ENCODE data around the gene NSUN5. TPM values are rescaled to one million over a fixed set of nuclear protein-coding genes. Genes with fewer than 3 reads are reported as not detected.
A peak's percentile ranks its signal among the peaks of the same experiment; 100 is the strongest.

The NSUN5 gene
- total and polyA plus RNA-seq, 4 experiments from 2014 or later, result 39.9 to 62.5 (median 51.1) TPM

GRCh38 chr7:73350306-73351068, 41.9 kb upstream of the NSUN5 start:
- H3K36me3 Mint-ChIP-seq, result no peaks in the 10 kb centered on the region
- DNase-seq, result no peak
- no peaks in the 10 kb centered on the region for H3K4me1 ChIP-seq (ENCODE audit: insufficient read depth, low read length)
- no peaks in the 10 kb centered on the region for H3K27me3 Mint-ChIP-seq
- H3K9me3 ChIP-seq (ENCODE audit: control insufficient read depth in 1 of 2, low read length in 2 of 2), result no peaks in the 10 kb centered on the region
- H3K9me3 Mint-ChIP-seq, result peaks cover 0 to 12% (median 0%) of the 10 kb centered on the region in 8 donors
- H3K27ac ChIP-seq (ENCODE audit: low read depth, low read length), result no peak overlapping the region
- no peaks in the 10 kb centered on the region for H3K4me1 Mint-ChIP-seq
- H3K36me3 ChIP-seq (ENCODE audit: insufficient read depth, low read length), result no peaks in the 10 kb centered on the region
- H3K4me3 ChIP-seq (ENCODE audit: low read length in 2 of 2), result no peak overlapping the region
- ChIA-PET POLR2A (ENCODE audit: partially characterized antibody) (no interaction called here), CTCF (ENCODE audit: partially characterized antibody) (no interaction called here)
- no peak overlapping the region for H3K4me3 Mint-ChIP-seq
- no peaks in the 10 kb centered on the region for H3K27me3 ChIP-seq (ENCODE audit: insufficient read depth, low read length)
- H3K27ac Mint-ChIP-seq, result no peak overlapping the region
- intact Hi-C loops (cut with micrococcal nuclease), result no loop called here

- Histone ChIP-seq H3K9me3 (ENCODE audit: control insufficient read depth in 1 of 2, low read length in 2 of 2) (no peaks in the 10 kb centered on the region), H3K27me3 (ENCODE audit: insufficient read depth, low read length) (no peaks in the 10 kb centered on the region), H3K27ac (ENCODE audit: low read depth, low read length) (no peak overlapping the region), H3K36me3 (ENCODE audit: insufficient read depth, low read length) (no peaks in the 10 kb centered on the region), H3K4me1 (ENCODE audit: insufficient read depth, low read length) (no peaks in the 10 kb centered on the region), H3K4me3 (ENCODE audit: low read length in 2 of 2) (no peak overlapping the region)
- H3K36me3 Mint-ChIP-seq, result no peaks in the 10 kb centered on the region
- no peaks in the 10 kb centered on the region for H3K27me3 Mint-ChIP-seq
- no peaks in the 10 kb centered on the region for H3K4me1 Mint-ChIP-seq
- no peak overlapping the region for H3K4me3 Mint-ChIP-seq
- ChIA-PET POLR2A (ENCODE audit: partially characterized antibody) (no interaction called here), CTCF (ENCODE audit: partially characterized antibody) (no interaction called here)
- DNase-seq, result no peak
- intact Hi-C loops (cut with micrococcal nuclease), result no loop called here
- H3K27ac Mint-ChIP-seq, result no peak overlapping the region
- H3K9me3 Mint-ChIP-seq, result peaks cover 0 to 12% (median 0%) of the 10 kb centered on the region in 8 donors
Measured at GRCh38 chr7:73349763-73350162, 41.1 kb upstream of the NSUN5 start.

GRCh38 chr7:73345951-73346350, 37.3 kb upstream of the NSUN5 start:
- peak overlapping the region in 1 of 8 donors; percentile 3 for H3K4me3 Mint-ChIP-seq
- H3K4me1 ChIP-seq (ENCODE audit: insufficient read depth, low read length), result no peaks in the 10 kb centered on the region
- no peaks in the 10 kb centered on the region for H3K4me1 Mint-ChIP-seq
- no peak for DNase-seq
- intact Hi-C loops (cut with micrococcal nuclease), result no loop called here
- H3K36me3 ChIP-seq (ENCODE audit: insufficient read depth, low read length), result no peaks in the 10 kb centered on the region
- H3K9me3 ChIP-seq (ENCODE audit: control insufficient read depth in 1 of 2, low read length in 2 of 2), result no peaks in the 10 kb centered on the region
- H3K4me3 ChIP-seq (ENCODE audit: low read length in 2 of 2), result no peak overlapping the region
- H3K27ac Mint-ChIP-seq, result no peak overlapping the region
- ChIA-PET POLR2A (ENCODE audit: partially characterized antibody) (no interaction called here), CTCF (ENCODE audit: partially characterized antibody) (interaction anchor here (1.1 kb wide), 1 partner anchor 12 kb away, joined by 5 read pairs; no protein-coding TSS in a partner anchor)
- H3K9me3 Mint-ChIP-seq, result peaks cover 0 to 2% (median 0%) of the 10 kb centered on the region in 8 donors
- no peak overlapping the region for H3K27ac ChIP-seq (ENCODE audit: low read depth, low read length)
- no peaks in the 10 kb centered on the region for H3K27me3 ChIP-seq (ENCODE audit: insufficient read depth, low read length)
- no peaks in the 10 kb centered on the region for H3K36me3 Mint-ChIP-seq
- peaks cover 1 to 6% of the 10 kb centered on the region in 2 donors for H3K27me3 Mint-ChIP-seq

GRCh38 chr7:73345538-73345937, 36.9 kb upstream of the NSUN5 start:
- Mint-ChIP-seq H3K36me3 (no peaks in the 10 kb centered on the region), H3K27ac (no peak overlapping the region), H3K27me3 (peaks cover 1 to 6% of the 10 kb centered on the region in 2 donors), H3K9me3 (peaks cover 0 to 2% (median 0%) of the 10 kb centered on the region in 8 donors), H3K4me1 (no peaks in the 10 kb centered on the region), H3K4me3 (no peak overlapping the region)
- Histone ChIP-seq H3K27me3 (ENCODE audit: insufficient read depth, low read length) (no peaks in the 10 kb centered on the region), H3K36me3 (ENCODE audit: insufficient read depth, low read length) (no peaks in the 10 kb centered on the region), H3K9me3 (ENCODE audit: control insufficient read depth in 1 of 2, low read length in 2 of 2) (no peaks in the 10 kb centered on the region), H3K4me1 (ENCODE audit: insufficient read depth, low read length) (no peaks in the 10 kb centered on the region), H3K27ac (ENCODE audit: low read depth, low read length) (no peak overlapping the region), H3K4me3 (ENCODE audit: low read length in 2 of 2) (no peak overlapping the region)
- intact Hi-C loops (cut with micrococcal nuclease), result no loop called here
- DNase-seq, result no peak
- ChIA-PET CTCF (ENCODE audit: partially characterized antibody) (interaction anchor here (1.1 kb wide), 1 partner anchor 11 kb away, joined by 5 read pairs; no protein-coding TSS in a partner anchor), POLR2A (ENCODE audit: partially characterized antibody) (no interaction called here)

GRCh38 chr7:73343671-73344380, 35.2 kb upstream of the NSUN5 start:
- no peak overlapping the region for H3K27ac Mint-ChIP-seq
- intact Hi-C loops (cut with micrococcal nuclease), result no loop called here

GRCh38 chr7:73342645-73343044, 34.0 kb upstream of the NSUN5 start:
- H3K4me1 ChIP-seq (ENCODE audit: insufficient read depth, low read length), result no peaks in the 10 kb centered on the region
- no peaks in the 10 kb centered on the region for H3K27me3 ChIP-seq (ENCODE audit: insufficient read depth, low read length)
- peaks cover 0 to 2% (median 0%) of the 10 kb centered on the region in 8 donors for H3K9me3 Mint-ChIP-seq
- ChIA-PET CTCF (ENCODE audit: partially characterized antibody) (interaction anchor here (2.0 kb wide), 1 partner anchor 19 kb away, joined by 5 read pairs; no protein-coding TSS in a partner anchor), POLR2A (ENCODE audit: partially characterized antibody) (no interaction called here)
- no peaks in the 10 kb centered on the region for H3K36me3 Mint-ChIP-seq
- peaks cover 1 to 6% of the 10 kb centered on the region in 2 donors for H3K27me3 Mint-ChIP-seq
- intact Hi-C loops (cut with micrococcal nuclease), result no loop called here
- H3K36me3 ChIP-seq (ENCODE audit: insufficient read depth, low read length), result no peaks in the 10 kb centered on the region
- no peak overlapping the region for H3K27ac Mint-ChIP-seq
- no peak overlapping the region for H3K27ac ChIP-seq (ENCODE audit: low read depth, low read length)
- DNase-seq, result no peak
- no peaks in the 10 kb centered on the region for H3K9me3 ChIP-seq (ENCODE audit: control insufficient read depth in 1 of 2, low read length in 2 of 2)
- no peak overlapping the region for H3K4me3 Mint-ChIP-seq
- H3K4me1 Mint-ChIP-seq, result no peaks in the 10 kb centered on the region
- H3K4me3 ChIP-seq (ENCODE audit: low read length in 2 of 2), result no peak overlapping the region

More at GRCh38 chr7:73343671-73344380, 35.2 kb upstream of the NSUN5 start:
- Histone ChIP-seq H3K27me3 (ENCODE audit: insufficient read depth, low read length) (no peaks in the 10 kb centered on the region), H3K4me1 (ENCODE audit: insufficient read depth, low read length) (no peaks in the 10 kb centered on the region), H3K4me3 (ENCODE audit: low read length in 2 of 2) (no peak overlapping the region), H3K36me3 (ENCODE audit: insufficient read depth, low read length) (no peaks in the 10 kb centered on the region), H3K9me3 (ENCODE audit: control insufficient read depth in 1 of 2, low read length in 2 of 2) (no peaks in the 10 kb centered on the region), H3K27ac (ENCODE audit: low read depth, low read length) (no peak overlapping the region)
- no peak for DNase-seq
- H3K27me3 Mint-ChIP-seq, result peaks cover 1 to 6% of the 10 kb centered on the region in 2 donors
- ChIA-PET POLR2A (ENCODE audit: partially characterized antibody) (no interaction called here), CTCF (ENCODE audit: partially characterized antibody) (interaction anchor here (2.0 kb wide), 1 partner anchor 20 kb away, joined by 5 read pairs; no protein-coding TSS in a partner anchor)
- peaks cover 0 to 2% (median 0%) of the 10 kb centered on the region in 8 donors for H3K9me3 Mint-ChIP-seq
- no peak overlapping the region for H3K4me3 Mint-ChIP-seq
- H3K36me3 Mint-ChIP-seq, result no peaks in the 10 kb centered on the region
- no peaks in the 10 kb centered on the region for H3K4me1 Mint-ChIP-seq

- H3K27me3 ChIP-seq (ENCODE audit: insufficient read depth, low read length), result no peaks in the 10 kb centered on the region
- Mint-ChIP-seq H3K4me3 (no peak overlapping the region), H3K36me3 (no peaks in the 10 kb centered on the region), H3K27me3 (peaks cover 1 to 6% of the 10 kb centered on the region in 2 donors), H3K4me1 (no peaks in the 10 kb centered on the region), H3K27ac (no peak overlapping the region), H3K9me3 (peaks cover 0 to 2% (median 0%) of the 10 kb centered on the region in 8 donors)
- intact Hi-C loops (cut with micrococcal nuclease), result no loop called here
- ChIA-PET CTCF (ENCODE audit: partially characterized antibody) (interaction anchor here (2.9 kb wide), 1 partner anchor 18 kb away, joined by 12 read pairs; no protein-coding TSS in a partner anchor), POLR2A (ENCODE audit: partially characterized antibody) (no interaction called here)
- no peaks in the 10 kb centered on the region for H3K4me1 ChIP-seq (ENCODE audit: insufficient read depth, low read length)
- H3K4me3 ChIP-seq (ENCODE audit: low read length in 2 of 2), result no peak overlapping the region
- no peak for DNase-seq
- no peaks in the 10 kb centered on the region for H3K36me3 ChIP-seq (ENCODE audit: insufficient read depth, low read length)
- H3K9me3 ChIP-seq (ENCODE audit: control insufficient read depth in 1 of 2, low read length in 2 of 2), result no peaks in the 10 kb centered on the region
- H3K27ac ChIP-seq (ENCODE audit: low read depth, low read length), result no peak overlapping the region
Measured at GRCh38 chr7:73341877-73342276, 33.3 kb upstream of the NSUN5 start.

All from CD4-positive, alpha-beta memory T cell (primary cell).